Colonic mucosa (tissue), 4 donors: Measurements from ENCODE around the gene SPATA16. TPM values are rescaled to one million over a fixed set of nuclear protein-coding genes. Genes with fewer than 3 reads are reported as not detected.

Experiments used
- DNase-seq: peaks from one replicate; pipeline ENCODE4 v3.0.0-alpha.2; 2020
- H3K27ac ChIP-seq: fragments of 200-600 bp; one replicate; pipeline ENCODE4 v1.8.0; 2021
- H3K27me3 ChIP-seq: fragments of 200-600 bp; one replicate; pipeline ENCODE4 v1.8.0; 2021
- H3K36me3 ChIP-seq: fragments of 200-600 bp; one replicate; pipeline ENCODE4 v1.8.0; 2021
- H3K4me1 ChIP-seq: fragments of 200-600 bp; one replicate; pipeline ENCODE4 v1.8.0; 2021; ENCODE audit warnings: mild to moderate bottlenecking
- H3K4me3 ChIP-seq: fragments of 200-600 bp; one replicate; pipeline ENCODE4 v1.8.0; 2021
- H3K9ac ChIP-seq, 2 donors: one replicate each; pipeline ENCODE4 v1.7.0; 2013; ENCODE audit warnings: control low read depth in 2 of 2, low read depth in 2 of 2, low read length in 2 of 2
- H3K9me3 ChIP-seq: fragments of 200-600 bp; one replicate; pipeline ENCODE4 v1.8.0; 2021
- CTCF ChIP-seq: fragments of 200-600 bp; IDR thresholded peaks from one replicate; pipeline ENCODE4 v1.8.0; 2022; ENCODE audit warnings: antibody characterized with exemption, mild to moderate bottlenecking
- intact Hi-C: fragments of 100-400 bp; cut with DNase I; formaldehyde crosslinking; loops from one replicate; pipeline ENCODE4 v1.14.1; 2022
- total RNA-seq, 2 donors: library from RNA; stranded (reverse); fragmentation: NEBNext Ultra II Directional in 1 of 2; extraction: Animal tissue kit (Norgen Biotek cat#: 25700) in 1 of 2; gene quantifications; one replicate each; pipeline ENCODE4 v1.2.1, GENCODE V29; 2021
- donor health status: healthy.
- donor health status: DM: no; HTN: no; CAD: no.
- donor health status: DM: no; HTN: no; CAD: no.

The SPATA16 gene
- total RNA-seq, 2 donors from 2014 or later: not detected

GRCh38 chr3:173058229-173058628 is 82.8 kb downstream of the SPATA16 start:
- Histone ChIP-seq H3K4me1 (no peaks in the 10 kb centered on the region), H3K4me3 (no peak overlapping the region), H3K27ac (no peak overlapping the region), H3K27me3 (peaks cover 3% of the 10 kb centered on the region), H3K9ac (no peak overlapping the region), H3K9me3 (no peaks in the 10 kb centered on the region), H3K36me3 (no peaks in the 10 kb centered on the region)
- no peak for DNase-seq
- intact Hi-C loops: no loop called here
- TF ChIP-seq CTCF: no peak

- Histone ChIP-seq H3K9me3 (no peaks in the 10 kb centered on the region), H3K36me3 (no peaks in the 10 kb centered on the region), H3K4me1 (no peaks in the 10 kb centered on the region), H3K4me3 (no peak overlapping the region), H3K9ac (peak overlapping the region in 1 of 2 donors; percentile 24), H3K27ac (no peak overlapping the region), H3K27me3 (no peaks in the 10 kb centered on the region)
- DNase-seq: no peak
- no peak for TF ChIP-seq CTCF
- intact Hi-C loops: no loop called here
Observed at GRCh38 chr3:173055228-173055933, 85.7 kb downstream of the SPATA16 start.

- Histone ChIP-seq H3K36me3 (no peaks in the 10 kb centered on the region), H3K9me3 (no peaks in the 10 kb centered on the region), H3K4me1 (no peaks in the 10 kb centered on the region), H3K9ac (no peak overlapping the region), H3K27ac (no peak overlapping the region), H3K4me3 (no peak overlapping the region), H3K27me3 (no peaks in the 10 kb centered on the region)
- TF ChIP-seq CTCF: no peak
- intact Hi-C loops: loop anchor here (10.0 kb wide), 1 partner anchor 215 kb away; no protein-coding TSS in a partner anchor
- DNase-seq: no peak
Observed at GRCh38 chr3:173049360-173049759, 91.7 kb downstream of the SPATA16 start.

GRCh38 chr3:173045770-173046382 is 95.2 kb downstream of the SPATA16 start:
- DNase-seq: no peak
- Histone ChIP-seq H3K9ac (no peak overlapping the region), H3K4me3 (no peak overlapping the region), H3K27me3 (no peaks in the 10 kb centered on the region), H3K36me3 (no peaks in the 10 kb centered on the region), H3K4me1 (no peaks in the 10 kb centered on the region), H3K27ac (no peak overlapping the region), H3K9me3 (no peaks in the 10 kb centered on the region)
- intact Hi-C loops: loop anchor here (10.0 kb wide), 1 partner anchor 211 kb away; no protein-coding TSS in a partner anchor
- TF ChIP-seq CTCF: no peak

GRCh38 chr3:173044998-173045397 is 96.0 kb downstream of the SPATA16 start:
- Histone ChIP-seq H3K4me3 (no peak overlapping the region), H3K9me3 (no peaks in the 10 kb centered on the region), H3K9ac (no peak overlapping the region), H3K27ac (no peak overlapping the region), H3K36me3 (no peaks in the 10 kb centered on the region), H3K4me1 (no peaks in the 10 kb centered on the region), H3K27me3 (no peaks in the 10 kb centered on the region)
- intact Hi-C loops: loop anchor here (10.0 kb wide), 1 partner anchor 210 kb away; no protein-coding TSS in a partner anchor
- no peak for DNase-seq
- TF ChIP-seq CTCF: no peak
